Left ventricle myocardium inferior (tissue), 1 donor: ENCODE measurements around the gene KCND2. TPM values are rescaled to one million over a fixed set of nuclear protein-coding genes. Genes with fewer than 3 reads are reported as not detected.
"Not testable (repeated sequence)": the region's sequence is repeated elsewhere in the genome, so short reads cannot be mapped to it uniquely, and the experiment has no call there.

ENCODE experiments used
- DNase-seq: peaks from one replicate; pipeline ENCODE4 v3.0.0-alpha.2; 2020
- H3K27ac ChIP-seq: fragments of 200-600 bp; replicated peaks from 2 replicates; pipeline ENCODE4 v1.8.0; 2021
- H3K27me3 ChIP-seq: fragments of 200-600 bp; 2 replicates; pipeline ENCODE4 v1.8.0; 2021; ENCODE audit warnings: low read depth
- H3K36me3 ChIP-seq: fragments of 200-600 bp; 2 replicates; pipeline ENCODE4 v1.8.0; 2021
- H3K4me1 ChIP-seq: fragments of 200-600 bp; 2 replicates; pipeline ENCODE4 v1.8.0; 2021
- H3K4me3 ChIP-seq: fragments of 200-600 bp; 2 replicates; pipeline ENCODE4 v1.8.0; 2021; ENCODE audit warnings: mild to moderate bottlenecking, moderate library complexity
- H3K9me3 ChIP-seq: fragments of 200-600 bp; replicated peaks from 2 replicates; pipeline ENCODE4 v1.8.0; 2021
- intact Hi-C: fragments of 100-400 bp; cut with micrococcal nuclease; formaldehyde crosslinking; loops from one replicate; pipeline ENCODE4 v1.11.0; 2022
- total RNA-seq: library from RNA; stranded (reverse); fragmentation: NEBNext Ultra II Directional; extraction: Animal tissue kit (Norgen Biotek cat#: 25700); gene quantifications from one replicate; pipeline ENCODE4 v1.2.1, GENCODE V29; 2021
- TF ChIP-seq, protein P1 (sequence below): fragments of 200-600 bp; IDR thresholded peaks from 2 replicates; pipeline ENCODE4 v1.8.0; 2021; ENCODE audit warnings: antibody characterized with exemption, mild to moderate bottlenecking, borderline replicate concordance
- donor health status: DM: no; HTN: yes; CAD: no; lungs with severe emphysema.

KCND2 gene
- total RNA-seq, 1 donor from 2014 or later = not detected

DNA sequence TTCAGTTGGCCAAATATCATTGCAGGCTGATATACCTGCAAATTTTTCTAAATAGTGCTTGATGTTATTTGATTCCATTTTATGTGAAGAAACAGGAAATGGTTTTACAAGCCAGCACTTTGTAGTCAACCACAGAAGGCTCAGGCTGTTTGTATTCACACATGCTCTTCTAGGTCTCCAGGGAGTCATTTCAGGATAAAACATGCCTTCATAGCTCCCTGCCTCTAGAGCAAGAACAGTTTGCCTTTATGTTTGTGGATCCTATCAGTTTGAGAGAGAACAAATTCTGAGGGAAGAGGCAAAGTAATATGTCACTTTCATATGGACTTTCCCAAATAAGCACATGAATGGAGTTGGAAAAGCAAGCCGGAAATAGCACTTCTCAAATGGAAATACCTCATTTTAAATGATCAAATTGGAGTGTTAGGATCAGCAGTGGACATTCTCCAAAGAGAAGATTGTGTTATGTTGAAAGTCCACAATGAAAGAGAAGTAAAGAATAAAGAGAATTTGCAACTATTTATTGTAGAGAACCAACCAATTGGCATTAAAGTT, 277.6 kb downstream of the KCND2 start:
- no peak for DNase-seq
- no peaks in the 10 kb centered on the region for H3K27me3 ChIP-seq
- H3K9me3 ChIP-seq = no peaks in the 10 kb centered on the region
- H3K4me3 ChIP-seq = no peak overlapping the region
- H3K27ac ChIP-seq = no peak overlapping the region
- TF ChIP-seq, protein P1, sequence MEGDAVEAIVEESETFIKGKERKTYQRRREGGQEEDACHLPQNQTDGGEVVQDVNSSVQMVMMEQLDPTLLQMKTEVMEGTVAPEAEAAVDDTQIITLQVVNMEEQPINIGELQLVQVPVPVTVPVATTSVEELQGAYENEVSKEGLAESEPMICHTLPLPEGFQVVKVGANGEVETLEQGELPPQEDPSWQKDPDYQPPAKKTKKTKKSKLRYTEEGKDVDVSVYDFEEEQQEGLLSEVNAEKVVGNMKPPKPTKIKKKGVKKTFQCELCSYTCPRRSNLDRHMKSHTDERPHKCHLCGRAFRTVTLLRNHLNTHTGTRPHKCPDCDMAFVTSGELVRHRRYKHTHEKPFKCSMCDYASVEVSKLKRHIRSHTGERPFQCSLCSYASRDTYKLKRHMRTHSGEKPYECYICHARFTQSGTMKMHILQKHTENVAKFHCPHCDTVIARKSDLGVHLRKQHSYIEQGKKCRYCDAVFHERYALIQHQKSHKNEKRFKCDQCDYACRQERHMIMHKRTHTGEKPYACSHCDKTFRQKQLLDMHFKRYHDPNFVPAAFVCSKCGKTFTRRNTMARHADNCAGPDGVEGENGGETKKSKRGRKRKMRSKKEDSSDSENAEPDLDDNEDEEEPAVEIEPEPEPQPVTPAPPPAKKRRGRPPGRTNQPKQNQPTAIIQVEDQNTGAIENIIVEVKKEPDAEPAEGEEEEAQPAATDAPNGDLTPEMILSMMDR = no peak
- H3K36me3 ChIP-seq = no peaks in the 10 kb centered on the region
- intact Hi-C loops = no loop called here
- H3K4me1 ChIP-seq = no peaks in the 10 kb centered on the region

DNA sequence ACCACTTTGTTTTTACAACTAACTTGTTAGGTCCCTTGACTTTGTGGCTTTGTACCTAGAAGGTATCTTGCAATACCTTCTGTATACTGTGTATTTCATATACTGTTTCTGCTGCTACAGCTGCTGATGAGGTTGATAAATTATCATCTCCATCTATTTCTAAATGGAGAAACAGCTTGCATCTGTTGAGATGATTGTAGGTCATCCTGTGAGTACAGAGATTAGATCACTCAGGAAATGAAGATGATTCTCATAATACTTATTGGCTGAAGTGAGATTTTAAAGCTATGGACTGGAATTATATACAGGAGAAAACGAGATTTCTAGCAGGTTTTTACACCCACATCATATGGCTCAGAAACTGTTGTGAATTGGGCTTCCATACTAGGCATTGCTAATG, 280.5 kb downstream of the KCND2 start:
- H3K4me3 ChIP-seq = no peak overlapping the region
- no peaks in the 10 kb centered on the region for H3K36me3 ChIP-seq
- H3K4me1 ChIP-seq = no peaks in the 10 kb centered on the region
- DNase-seq = no peak
- TF ChIP-seq, protein P1 = no peak
- no peaks in the 10 kb centered on the region for H3K27me3 ChIP-seq
- no peaks in the 10 kb centered on the region for H3K9me3 ChIP-seq
- no peak overlapping the region for H3K27ac ChIP-seq
- intact Hi-C loops = no loop called here

DNA sequence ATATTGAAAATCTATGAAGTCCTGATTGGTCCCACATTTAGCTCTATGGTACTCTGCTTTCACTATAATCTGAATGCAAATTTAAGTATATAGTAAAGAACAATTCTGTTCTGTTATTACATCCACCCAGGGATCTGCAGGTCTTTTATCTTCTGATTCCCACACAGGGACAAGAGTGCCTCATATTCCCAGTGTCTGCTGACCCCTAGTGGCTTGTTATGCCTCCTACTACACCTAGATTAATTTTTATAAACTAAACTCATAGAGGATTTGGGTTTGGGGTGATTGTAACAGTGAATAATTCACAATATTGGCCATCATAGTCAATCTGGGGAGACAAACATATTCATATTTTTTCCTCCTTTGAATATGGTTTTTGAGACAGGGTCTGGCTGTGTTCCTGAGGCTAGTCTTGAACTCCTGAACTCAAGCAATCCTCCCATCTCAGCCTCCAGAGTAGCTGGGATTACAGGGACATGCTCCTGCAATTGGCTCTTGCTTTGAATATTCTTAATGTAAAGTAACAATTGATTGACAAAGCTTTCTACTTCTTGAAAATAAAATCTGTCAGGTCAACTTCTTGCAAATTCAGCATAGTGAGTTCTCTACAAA, 282.1 kb downstream of the KCND2 start:
- Histone ChIP-seq H3K9me3 (no peaks in the 10 kb centered on the region), H3K4me1 (no peaks in the 10 kb centered on the region), H3K4me3 (no peak overlapping the region), H3K36me3 (no peaks in the 10 kb centered on the region), H3K27me3 (no peaks in the 10 kb centered on the region), H3K27ac (no peak overlapping the region)
- TF ChIP-seq, protein P1 = peak; percentile 60
- no peak for DNase-seq
- intact Hi-C loops = no loop called here

DNA sequence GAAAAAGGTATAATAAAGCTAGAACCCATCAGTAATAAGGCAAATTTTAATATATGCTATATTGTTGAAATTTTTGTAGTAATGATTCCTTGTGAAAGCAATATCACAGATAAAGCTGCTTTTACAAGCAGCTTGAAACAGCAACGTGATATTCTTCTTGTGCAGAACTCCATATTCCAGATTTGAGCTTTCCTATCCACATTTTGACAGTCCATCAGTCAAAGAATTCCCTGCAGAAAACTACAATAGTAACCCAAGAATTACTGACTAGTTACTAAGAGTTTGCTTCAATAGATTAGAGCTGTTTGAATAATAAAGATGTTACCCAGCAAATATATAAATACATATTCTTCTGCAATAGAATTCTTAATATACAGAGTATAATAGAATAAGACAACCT, 291.2 kb downstream of the KCND2 start:
- Histone ChIP-seq H3K9me3 (no peaks in the 10 kb centered on the region), H3K27me3 (no peaks in the 10 kb centered on the region), H3K4me1 (no peaks in the 10 kb centered on the region), H3K27ac (no peak overlapping the region), H3K4me3 (no peak overlapping the region), H3K36me3 (no peaks in the 10 kb centered on the region)
- DNase-seq = no peak
- TF ChIP-seq, protein P1 = no peak
- intact Hi-C loops = no loop called here

DNA sequence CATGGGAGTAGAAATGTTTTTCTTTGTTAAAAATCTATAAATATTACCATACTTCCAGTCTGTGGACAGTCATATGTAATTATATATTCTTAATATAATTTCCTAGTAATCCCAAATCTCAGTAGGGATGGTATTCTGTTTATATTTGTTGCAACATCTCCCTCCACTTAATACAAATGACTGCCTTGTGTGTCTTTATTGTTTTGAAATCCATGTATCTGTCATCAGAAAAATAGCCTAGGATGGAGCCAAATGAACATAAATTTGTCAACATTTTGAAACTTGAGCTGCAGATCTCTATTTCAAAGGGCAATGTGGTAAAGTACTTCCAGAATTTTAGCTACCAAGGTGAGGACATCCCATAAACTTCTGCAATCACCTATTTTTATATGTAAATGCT, 294.2 kb downstream of the KCND2 start:
- H3K27me3 ChIP-seq = no peaks in the 10 kb centered on the region
- TF ChIP-seq, protein P1 = no peak
- H3K4me1 ChIP-seq = no peaks in the 10 kb centered on the region
- DNase-seq = no peak
- H3K36me3 ChIP-seq = no peaks in the 10 kb centered on the region
- intact Hi-C loops = no loop called here
- H3K27ac ChIP-seq = no peak overlapping the region
- H3K4me3 ChIP-seq = no peak overlapping the region
- H3K9me3 ChIP-seq = no peaks in the 10 kb centered on the region

DNA sequence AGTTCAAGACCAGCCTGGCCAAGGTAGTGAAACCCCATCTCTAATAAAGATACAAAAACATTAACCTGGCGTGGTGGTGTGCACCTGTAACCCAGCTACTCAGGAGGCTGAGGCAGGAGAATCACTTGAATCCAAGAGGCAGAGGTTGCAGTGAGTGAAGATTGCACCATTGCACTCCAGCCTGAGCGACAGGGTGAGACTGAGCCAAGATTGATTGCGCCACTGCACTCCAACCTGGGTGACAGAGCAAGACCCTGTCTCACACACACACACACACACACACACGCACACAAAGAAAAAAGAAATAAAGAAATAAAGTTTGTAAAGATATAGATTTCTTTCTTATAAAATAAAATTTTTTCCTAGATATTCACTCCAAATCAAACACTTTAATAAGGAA, 305.7 kb downstream of the KCND2 start:
- DNase-seq, H3K27ac ChIP-seq, H3K27me3 ChIP-seq, intact Hi-C loops, H3K4me1 ChIP-seq, H3K36me3 ChIP-seq, H3K9me3 ChIP-seq, H3K4me3 ChIP-seq: not testable (repeated sequence)
